Measurements from ENCODE around the gene SCNN1G.

SCNN1G gene

DNA sequence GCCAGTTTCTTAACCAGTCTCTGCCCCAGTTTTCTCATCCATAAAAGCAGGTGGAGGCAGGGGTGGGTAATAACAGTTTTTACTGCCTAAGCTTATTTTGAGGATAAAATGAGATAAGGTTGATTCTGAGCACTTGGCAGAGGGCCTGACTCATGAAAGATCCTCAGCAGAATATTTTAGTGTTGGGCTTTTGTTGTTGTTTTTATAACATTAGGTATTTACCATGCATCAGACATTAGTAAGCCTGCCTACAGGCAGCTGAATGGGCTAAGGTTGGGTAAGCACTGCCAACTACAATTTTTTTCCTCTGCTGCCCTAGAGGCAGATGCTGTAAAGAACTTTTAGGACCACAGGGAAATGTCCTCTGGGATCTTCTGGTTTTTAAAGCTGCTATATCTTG, 43.1 kb downstream of the SCNN1G start:
- no peak for DNase-seq (ENCODE audit: low read depth)
- H3K4me3 ChIP-seq (ENCODE audit: low read length), result no peak overlapping the region
- TF ChIP-seq, protein P1, sequence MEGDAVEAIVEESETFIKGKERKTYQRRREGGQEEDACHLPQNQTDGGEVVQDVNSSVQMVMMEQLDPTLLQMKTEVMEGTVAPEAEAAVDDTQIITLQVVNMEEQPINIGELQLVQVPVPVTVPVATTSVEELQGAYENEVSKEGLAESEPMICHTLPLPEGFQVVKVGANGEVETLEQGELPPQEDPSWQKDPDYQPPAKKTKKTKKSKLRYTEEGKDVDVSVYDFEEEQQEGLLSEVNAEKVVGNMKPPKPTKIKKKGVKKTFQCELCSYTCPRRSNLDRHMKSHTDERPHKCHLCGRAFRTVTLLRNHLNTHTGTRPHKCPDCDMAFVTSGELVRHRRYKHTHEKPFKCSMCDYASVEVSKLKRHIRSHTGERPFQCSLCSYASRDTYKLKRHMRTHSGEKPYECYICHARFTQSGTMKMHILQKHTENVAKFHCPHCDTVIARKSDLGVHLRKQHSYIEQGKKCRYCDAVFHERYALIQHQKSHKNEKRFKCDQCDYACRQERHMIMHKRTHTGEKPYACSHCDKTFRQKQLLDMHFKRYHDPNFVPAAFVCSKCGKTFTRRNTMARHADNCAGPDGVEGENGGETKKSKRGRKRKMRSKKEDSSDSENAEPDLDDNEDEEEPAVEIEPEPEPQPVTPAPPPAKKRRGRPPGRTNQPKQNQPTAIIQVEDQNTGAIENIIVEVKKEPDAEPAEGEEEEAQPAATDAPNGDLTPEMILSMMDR (conservative IDR thresholded peaks at IDR 0.05; ENCODE audit: low read depth, low read length), result no peak

DNA sequence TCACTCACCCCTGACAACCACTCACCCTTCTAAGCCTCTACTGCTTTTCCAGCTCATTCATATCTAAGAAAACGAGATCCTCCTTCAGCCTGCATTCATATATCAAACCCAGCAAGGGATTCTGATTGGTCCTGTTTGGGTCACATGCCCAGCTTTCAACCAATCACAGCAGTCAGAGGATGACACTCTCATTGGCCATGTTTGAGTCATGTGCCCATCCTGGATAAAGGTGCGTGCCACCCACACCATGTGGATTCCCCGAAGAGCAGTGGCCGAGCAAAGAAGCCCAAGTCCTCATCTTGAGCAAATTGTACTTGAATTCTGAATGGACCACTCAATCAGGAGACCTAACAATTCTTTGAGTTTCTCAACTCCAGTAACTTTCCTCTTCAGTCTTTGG, 45.0 kb downstream of the SCNN1G start:
- no peak for DNase-seq (ENCODE audit: low read depth)
- H3K4me3 ChIP-seq (ENCODE audit: low read length), result no peak overlapping the region
- TF ChIP-seq, protein P1 (conservative IDR thresholded peaks at IDR 0.05; ENCODE audit: low read depth, low read length), result no peak

DNA sequence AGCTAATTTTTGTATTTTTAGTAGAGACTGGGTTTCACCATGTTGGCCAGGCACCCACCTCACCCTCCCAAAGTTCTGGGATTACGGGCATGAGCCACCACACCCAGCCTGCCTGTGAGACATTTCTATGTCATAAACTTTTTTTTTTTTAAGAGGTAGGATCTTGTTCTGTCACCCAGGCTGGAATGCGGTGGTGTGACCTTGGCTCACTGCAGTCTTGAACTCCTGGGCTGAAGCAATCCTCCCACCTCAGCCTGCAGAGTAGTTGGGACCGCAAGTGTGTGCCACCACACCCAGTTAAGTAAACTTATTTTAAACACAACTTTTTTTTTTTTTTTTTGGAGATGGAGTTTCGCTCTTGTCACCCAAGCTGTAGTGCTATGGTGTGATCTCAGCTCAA, 47.2 kb downstream of the SCNN1G start:
- TF ChIP-seq, protein P1 (conservative IDR thresholded peaks at IDR 0.05; ENCODE audit: low read depth, low read length), result no peak
- H3K4me3 ChIP-seq (ENCODE audit: low read length), result no peak overlapping the region
- no peak for DNase-seq (ENCODE audit: low read depth)

- DNase-seq (ENCODE audit: low read depth), result no peak
- H3K4me3 ChIP-seq (ENCODE audit: low read length), result no peak overlapping the region
- TF ChIP-seq, protein P1 (conservative IDR thresholded peaks at IDR 0.05; ENCODE audit: low read depth, low read length), result no peak
Measured at GRCh38 chr16:23232806-23233205, 50.3 kb downstream of the SCNN1G start.

DNA sequence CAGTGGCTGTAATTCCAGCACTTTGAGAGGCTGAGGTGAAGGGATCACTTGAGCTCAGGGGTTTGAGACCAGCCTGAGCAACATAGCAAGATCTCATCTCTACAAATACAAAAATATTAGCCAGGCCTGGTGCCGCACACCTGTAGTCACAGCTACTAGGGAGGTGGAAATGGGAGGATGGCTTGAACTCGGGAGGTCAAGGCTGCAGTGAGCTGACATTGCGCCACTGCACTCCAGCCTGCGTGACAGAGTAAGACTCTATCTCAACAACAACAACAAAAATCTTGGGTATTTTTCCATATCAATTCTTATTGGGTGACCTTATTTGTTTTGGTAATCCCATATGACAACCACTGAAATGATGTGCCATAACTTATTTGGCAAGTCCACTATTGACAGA, 52.6 kb downstream of the SCNN1G start:
- DNase-seq (ENCODE audit: low read depth), result no peak
- TF ChIP-seq, protein P1 (conservative IDR thresholded peaks at IDR 0.05; ENCODE audit: low read depth, low read length), result no peak

GRCh38 chr16:23236983-23237382, 54.4 kb downstream of the SCNN1G start:
- TF ChIP-seq, protein P1 (conservative IDR thresholded peaks at IDR 0.05; ENCODE audit: low read depth, low read length), result no peak
- H3K4me3 ChIP-seq (ENCODE audit: low read length), result no peak overlapping the region
- DNase-seq (ENCODE audit: low read depth), result no peak

More for the DNA sequence above, 52.6 kb downstream of the SCNN1G start:
- H3K4me3 ChIP-seq (ENCODE audit: low read length), result no peak overlapping the region

GRCh38 chr16:23240994-23241393, 58.4 kb downstream of the SCNN1G start:
- H3K4me3 ChIP-seq (ENCODE audit: low read length), result no peak overlapping the region
- no peak for DNase-seq (ENCODE audit: low read depth)
- TF ChIP-seq, protein P1 (conservative IDR thresholded peaks at IDR 0.05; ENCODE audit: low read depth, low read length), result no peak
